ENCODE measurements around the gene FAU.

FAU gene

DNA sequence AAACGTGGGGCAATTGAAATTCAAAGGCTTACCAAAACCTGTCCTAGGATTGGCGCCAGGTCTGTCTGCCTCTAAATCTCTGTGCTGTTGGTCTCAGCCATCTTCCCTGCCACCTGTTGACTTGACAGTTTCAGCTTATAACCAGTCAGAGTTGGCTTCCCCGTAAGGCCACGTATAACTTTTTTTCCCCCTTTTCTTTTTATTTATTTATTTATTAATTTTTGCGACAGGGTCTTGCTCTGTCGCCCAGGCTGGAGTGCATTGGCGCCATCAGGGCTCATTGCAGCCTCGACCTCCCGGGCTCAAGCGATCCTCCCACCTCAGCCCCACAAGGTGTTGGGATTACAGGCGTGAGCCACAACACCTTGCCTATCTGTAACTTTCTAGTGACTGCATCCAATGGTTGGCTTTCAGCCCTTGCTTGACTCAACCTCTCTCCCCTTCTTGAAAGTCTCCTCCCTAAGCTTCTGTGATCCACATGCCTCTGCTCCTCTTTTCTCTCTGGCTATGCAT, 13.8 kb upstream of the FAU start:
- DNase-seq = no peak

DNA sequence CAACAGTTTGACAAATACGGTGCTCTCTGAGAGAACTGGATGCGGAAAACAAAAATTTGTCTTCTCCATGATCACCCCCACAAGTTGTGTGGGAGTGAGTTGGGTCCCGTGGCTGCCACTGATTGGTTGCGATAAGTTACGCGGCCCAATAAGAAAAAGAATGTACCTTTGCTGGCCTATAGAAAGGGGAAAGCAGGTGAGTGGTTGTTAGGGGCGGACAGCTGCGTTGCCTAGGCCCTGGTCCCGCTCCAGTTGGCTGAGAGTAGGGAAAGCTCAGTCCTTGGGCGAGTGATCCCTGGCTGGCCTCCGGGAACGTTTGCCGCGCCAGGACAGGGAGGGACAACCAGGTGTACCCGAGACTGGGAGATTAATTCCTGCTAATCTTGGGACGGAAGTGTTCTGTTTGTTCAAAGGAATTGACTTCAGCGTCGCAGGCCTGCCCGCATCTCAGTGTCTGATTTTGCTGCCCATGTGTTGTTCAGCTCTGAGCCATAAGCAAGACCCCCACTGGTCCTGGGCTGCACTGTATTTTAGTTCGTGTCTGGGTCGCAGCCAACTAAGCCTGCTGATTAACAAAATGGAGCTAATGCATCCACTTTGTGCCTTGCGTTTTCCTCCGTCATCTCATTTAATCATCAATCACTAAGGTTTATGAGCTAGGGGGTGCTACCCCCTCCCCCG, 13.2 kb upstream of the FAU start:
- peak; percentile 84 for DNase-seq

DNA sequence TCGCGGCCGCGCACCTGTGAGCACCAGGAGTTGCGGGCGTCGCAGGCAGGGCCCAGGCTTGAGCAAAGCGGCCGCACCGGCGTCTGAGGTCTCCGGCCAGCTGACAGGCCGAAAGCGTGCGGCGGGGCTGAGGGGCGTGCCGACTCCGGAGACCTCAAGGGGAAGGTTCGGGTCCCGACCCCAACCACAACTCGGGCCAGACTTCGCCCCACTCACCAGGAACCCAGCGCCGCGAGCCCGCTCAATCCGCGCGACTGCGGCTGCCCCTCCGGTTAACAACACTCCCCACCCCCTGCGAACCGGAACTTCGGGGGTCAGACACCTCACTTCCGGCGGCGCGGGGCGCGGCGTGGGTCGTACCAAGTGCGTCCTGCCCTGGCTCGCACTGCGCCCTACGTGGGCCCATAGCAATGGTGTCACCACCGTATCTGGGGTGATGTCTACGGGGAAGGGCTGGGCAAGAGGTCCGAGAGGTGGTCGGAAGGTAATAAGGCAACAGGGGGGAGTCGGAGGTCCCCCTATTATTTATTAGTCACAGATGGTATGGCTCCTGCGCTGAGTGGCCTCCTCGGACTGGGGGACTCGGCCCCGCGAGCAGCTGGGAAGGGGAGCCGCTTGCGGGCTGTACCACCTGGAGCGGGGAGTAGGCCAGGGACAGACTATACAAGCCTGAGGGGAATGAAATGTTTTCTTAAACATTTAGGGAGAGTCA, 12.5 kb upstream of the FAU start, which contains the start of gene SYVN1:
TSS of gene SYVN1 (minus strand) at position 280 of the 712 bp plus-strand sequence. CDS start 918 bp downstream, outside the sequence.
- peak; percentile 95 for DNase-seq

DNA sequence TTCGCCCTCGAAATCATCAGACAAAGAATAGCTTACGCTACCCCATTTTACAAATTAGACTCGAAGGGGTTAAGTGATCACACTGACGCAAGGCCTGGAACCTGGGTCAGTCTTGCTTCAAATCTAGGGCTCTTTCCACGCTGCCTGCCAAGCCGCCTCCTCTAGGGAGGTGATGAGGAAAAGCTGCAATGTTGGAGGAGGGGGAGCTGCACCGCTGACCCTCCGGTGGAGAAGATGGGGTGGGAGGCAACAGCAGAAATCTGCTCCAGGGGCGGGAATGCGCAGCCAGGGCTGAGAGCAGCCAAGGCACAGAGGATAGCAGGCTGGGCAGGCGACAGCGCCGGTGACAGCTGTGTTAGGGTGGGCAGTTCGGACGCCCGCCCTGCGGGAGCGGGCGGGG, 11.8 kb upstream of the FAU start:
- DNase-seq = no peak

GRCh38 chr11:65132988-65133700, 11.2 kb upstream of the FAU start:
- peak; percentile 65 for DNase-seq

- no peak for DNase-seq
Measured at GRCh38 chr11:65132238-65132987, 10.5 kb upstream of the FAU start.

DNA sequence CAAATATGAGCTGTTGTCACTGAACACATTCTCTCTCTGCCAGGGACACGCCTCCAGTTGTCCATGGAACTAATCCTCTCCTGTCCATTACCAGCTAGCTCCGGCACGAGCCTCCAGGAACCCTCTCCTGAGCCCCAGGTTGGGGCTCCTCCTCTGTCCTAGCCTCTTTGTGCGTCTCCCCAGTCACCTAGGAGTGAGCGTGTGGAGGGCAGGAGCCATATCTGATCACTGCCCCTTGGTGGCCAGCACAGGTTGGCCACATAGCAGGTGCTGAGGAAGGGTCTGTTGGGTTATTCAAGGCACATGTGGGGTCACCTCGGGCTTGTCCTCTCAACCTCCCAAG, 9.9 kb upstream of the FAU start:
- no peak for DNase-seq

DNA sequence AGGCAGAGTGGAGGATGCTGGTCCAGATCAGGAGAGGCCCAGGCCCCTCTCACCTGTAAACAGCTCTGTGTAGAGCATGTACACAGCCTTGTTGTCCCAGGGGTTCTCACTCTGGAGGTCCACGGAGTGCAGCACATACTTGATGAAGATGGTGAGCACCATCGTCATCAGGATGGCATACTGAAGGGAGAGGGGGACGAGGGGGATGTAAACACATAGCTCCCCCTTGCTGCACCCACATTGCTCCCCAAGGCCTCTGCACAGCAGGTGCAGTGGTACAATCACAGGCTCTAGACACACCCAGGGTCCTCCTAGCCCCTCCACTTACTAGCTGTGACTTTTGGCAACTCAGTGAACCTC, 9.5 kb upstream of the FAU start:
- no peak for DNase-seq

- no peak for DNase-seq
Measured at GRCh38 chr11:65130631-65131416, 8.9 kb upstream of the FAU start.

DNA sequence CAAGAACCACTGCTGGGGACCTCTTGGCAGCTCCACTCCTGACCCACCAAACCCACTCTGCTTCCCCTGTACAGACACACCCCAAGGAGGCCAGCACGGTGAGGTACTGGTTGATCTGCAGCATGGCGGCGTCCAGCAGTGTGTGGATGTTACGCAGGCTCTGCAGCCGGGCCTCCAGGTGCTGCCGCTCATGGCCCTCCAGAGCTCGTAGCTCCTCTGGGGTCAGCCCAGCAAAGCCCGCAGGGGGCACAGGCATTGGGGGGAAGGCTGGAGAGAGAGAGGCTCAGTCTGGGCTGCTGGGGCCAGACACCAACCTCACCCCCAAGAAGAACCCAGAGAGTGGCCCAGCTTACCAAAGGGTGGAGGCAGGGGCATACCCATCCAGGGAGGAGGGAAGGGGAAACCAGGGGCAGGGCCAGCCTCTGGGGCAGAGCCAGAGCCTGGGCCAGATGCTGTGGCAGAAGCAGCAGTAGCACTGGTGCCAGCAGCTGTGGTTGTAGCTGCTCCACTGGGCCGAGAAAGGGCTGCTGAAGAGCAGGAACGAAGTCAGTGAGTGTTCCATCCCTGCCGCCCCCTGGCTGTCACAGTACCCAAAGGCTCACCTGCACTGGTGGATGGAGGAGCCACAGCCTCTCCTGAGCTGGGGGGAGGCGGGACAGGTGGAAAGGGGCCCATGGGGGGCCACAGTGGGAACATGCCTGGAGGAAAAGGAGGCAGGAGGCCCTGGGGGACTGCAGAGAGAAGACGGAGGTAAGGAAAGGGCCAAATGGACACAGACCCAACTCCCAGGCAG, 7.9 kb upstream of the FAU start:
- DNase-seq = no peak

DNA sequence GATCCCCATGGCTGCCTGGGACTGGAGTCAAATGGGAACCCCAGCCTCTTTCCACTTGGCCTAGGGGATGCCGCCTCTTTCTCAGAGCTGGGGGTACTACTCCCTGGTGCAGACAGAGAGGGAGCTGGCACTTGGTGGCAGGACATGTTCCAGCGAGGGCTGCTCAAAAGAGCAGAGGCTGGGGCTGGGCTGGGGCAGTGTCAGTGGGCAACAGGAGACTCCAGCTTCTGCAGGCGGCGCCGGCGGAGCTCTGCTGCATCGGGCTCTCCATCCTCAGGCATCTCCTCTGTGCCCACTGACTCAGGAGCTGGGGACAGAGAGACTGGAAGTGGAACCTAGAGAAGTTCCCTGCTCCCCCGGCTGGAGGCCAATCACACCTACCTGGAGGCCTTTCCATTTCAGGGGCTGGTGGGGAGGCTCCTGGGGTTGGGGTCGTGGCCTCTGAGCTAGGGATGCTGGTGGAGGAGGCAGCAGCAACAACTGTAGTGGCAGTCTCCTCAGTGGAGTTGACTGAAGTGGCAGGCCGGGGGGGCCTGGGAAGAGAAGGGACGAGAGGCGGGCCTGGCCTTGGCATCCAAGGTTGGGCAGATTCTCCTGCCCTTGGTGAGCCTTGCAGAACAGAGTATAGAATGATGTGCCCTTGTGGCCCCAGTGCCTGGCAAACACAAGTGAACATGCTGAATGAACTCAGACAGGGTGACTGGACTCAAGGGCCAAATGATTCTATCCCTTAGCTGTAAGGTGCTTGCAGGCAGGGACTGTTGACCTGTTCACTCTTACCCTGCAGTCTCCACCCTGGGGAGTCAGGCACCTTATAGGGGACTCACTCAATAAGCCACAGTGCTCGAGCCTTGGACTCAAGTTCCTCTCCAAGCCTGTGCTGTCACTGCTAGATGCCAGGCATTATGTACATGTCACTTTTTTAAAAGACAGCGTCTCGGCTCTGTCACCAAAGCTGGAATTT, 6.5 kb upstream of the FAU start:
- DNase-seq = no peak

- no peak for DNase-seq
Measured at GRCh38 chr11:65127473-65128181, 5.7 kb upstream of the FAU start.

- no peak for DNase-seq
Measured at GRCh38 chr11:65126624-65127274, 4.8 kb upstream of the FAU start.

- no peak for DNase-seq
Measured at GRCh38 chr11:65125197-65126056, 3.5 kb upstream of the FAU start.

DNA sequence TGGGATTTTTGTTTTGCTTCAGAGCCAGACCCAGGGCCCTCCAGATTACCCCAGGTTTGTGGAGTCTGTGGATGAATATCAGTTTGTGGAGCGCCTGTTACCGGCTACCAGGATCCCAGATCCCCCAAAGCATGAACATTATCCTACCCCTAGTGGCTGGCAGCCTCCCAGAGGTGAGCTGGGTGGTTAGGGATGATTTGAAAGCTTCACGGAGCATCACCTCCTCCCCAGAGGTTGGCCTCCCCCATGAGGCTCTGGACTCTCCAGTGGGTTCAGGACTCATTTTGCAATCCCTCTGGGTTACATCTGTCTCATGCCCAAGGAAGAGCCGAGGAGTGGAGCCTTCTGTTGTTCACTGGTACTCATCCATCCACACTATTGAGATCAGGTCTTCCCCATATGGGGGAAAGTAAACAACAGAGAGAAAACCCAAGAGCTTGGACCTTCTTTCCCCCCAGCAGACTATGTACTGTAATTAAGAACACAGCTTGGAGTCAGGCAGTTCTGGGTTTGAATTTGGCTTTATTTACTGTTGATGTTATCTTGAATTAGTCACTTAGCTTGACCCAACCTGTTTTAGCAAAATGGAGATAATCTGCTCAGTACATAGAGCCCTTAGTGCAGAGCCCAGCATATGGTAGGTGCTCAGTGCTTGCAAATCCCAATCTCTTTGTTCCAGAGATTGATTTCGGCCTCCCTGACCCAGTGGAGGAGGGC, 2.7 kb upstream of the FAU start:
- no peak for DNase-seq

- peak; percentile 43 for DNase-seq
Measured at GRCh38 chr11:65121447-65121864, 478 bp downstream of the FAU start.

- DNase-seq = no peak
Measured at GRCh38 chr11:65120831-65121230, 1.1 kb downstream of the FAU start.

Measured in activated naive CD4-positive, alpha-beta T cell treated with Interleukin-2 at 50 U/mL for 16 hours (primary cell).